ENCODE data around the gene NAALADL2.

DNA sequence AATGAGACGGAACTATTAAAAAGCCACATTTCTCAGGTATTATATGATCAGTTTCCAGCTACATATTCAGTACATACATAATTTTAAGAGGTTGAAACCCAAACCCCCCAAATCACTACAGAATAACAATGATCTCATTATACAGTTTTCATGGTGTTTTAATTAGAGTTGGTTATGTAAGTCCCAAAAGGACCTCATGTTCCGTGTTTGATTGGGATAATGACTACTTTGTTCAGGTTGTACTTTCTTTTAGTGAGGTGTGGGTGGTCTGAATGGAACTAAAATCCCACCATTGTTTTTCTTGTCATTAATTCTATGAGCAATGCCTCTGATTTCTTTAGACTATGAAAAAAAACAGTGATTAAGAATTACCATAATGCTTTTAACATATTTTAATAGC lies 905.6 kb downstream of the NAALADL2 start:
- TF ChIP-seq, protein P1, sequence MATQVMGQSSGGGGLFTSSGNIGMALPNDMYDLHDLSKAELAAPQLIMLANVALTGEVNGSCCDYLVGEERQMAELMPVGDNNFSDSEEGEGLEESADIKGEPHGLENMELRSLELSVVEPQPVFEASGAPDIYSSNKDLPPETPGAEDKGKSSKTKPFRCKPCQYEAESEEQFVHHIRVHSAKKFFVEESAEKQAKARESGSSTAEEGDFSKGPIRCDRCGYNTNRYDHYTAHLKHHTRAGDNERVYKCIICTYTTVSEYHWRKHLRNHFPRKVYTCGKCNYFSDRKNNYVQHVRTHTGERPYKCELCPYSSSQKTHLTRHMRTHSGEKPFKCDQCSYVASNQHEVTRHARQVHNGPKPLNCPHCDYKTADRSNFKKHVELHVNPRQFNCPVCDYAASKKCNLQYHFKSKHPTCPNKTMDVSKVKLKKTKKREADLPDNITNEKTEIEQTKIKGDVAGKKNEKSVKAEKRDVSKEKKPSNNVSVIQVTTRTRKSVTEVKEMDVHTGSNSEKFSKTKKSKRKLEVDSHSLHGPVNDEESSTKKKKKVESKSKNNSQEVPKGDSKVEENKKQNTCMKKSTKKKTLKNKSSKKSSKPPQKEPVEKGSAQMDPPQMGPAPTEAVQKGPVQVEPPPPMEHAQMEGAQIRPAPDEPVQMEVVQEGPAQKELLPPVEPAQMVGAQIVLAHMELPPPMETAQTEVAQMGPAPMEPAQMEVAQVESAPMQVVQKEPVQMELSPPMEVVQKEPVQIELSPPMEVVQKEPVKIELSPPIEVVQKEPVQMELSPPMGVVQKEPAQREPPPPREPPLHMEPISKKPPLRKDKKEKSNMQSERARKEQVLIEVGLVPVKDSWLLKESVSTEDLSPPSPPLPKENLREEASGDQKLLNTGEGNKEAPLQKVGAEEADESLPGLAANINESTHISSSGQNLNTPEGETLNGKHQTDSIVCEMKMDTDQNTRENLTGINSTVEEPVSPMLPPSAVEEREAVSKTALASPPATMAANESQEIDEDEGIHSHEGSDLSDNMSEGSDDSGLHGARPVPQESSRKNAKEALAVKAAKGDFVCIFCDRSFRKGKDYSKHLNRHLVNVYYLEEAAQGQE (IDR thresholded peaks at IDR 0.05), result no peak
- TF ChIP-seq CTCF (IDR thresholded peaks at IDR 0.05; ENCODE audit: low read depth, low read length, missing input control) (no peak), RXRA (IDR thresholded peaks at IDR 0.05) (no peak), HNF4G (IDR thresholded peaks at IDR 0.05) (no peak), FOXA1 (IDR thresholded peaks at IDR 0.05) (no peak), JUND (IDR thresholded peaks at IDR 0.05) (no peak), TAF1 (conservative IDR thresholded peaks at IDR 0.05) (no peak), YY1 (IDR thresholded peaks at IDR 0.05) (no peak), EGR1 (IDR thresholded peaks at IDR 0.05; ENCODE audit: low read depth in 2 of 2) (no peak), RAD21 (IDR thresholded peaks at IDR 0.05) (no peak)
- TF ChIP-seq, protein P2, sequence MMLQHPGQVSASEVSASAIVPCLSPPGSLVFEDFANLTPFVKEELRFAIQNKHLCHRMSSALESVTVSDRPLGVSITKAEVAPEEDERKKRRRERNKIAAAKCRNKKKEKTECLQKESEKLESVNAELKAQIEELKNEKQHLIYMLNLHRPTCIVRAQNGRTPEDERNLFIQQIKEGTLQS (IDR thresholded peaks at IDR 0.05), result no peak
- TF ChIP-seq, protein P3, sequence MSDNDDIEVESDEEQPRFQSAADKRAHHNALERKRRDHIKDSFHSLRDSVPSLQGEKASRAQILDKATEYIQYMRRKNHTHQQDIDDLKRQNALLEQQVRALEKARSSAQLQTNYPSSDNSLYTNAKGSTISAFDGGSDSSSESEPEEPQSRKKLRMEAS (IDR thresholded peaks at IDR 0.05), result no peak

All from liver (tissue), 3 donors.